HepG2 (cell line): ENCODE results near the gene TIFAB. TPM values are rescaled to one million over a fixed set of nuclear protein-coding genes. Genes with fewer than 3 reads are reported as not detected.

ENCODE experiments used
- AGO2 ChIP-seq: fragments of 200-400 bp; formaldehyde crosslinking; optimal IDR thresholded peaks from 2 replicates; pipeline ENCODE3; 2017; ENCODE audit warnings: mild to moderate bottlenecking, low read depth, low read length, moderate library complexity
- CENPX ChIP-seq: sonication (generic); formaldehyde crosslinking; IDR thresholded peaks from 2 replicates; pipeline ENCODE4 v1.9.0; 2021; ENCODE audit warnings: mild to moderate bottlenecking, missing genetic modification reagents, moderate library complexity
- DNMT1 ChIP-seq: sonication (generic); formaldehyde crosslinking; IDR thresholded peaks from 2 replicates; pipeline ENCODE4 v1.5.1; 2020; ENCODE audit warnings: mild to moderate bottlenecking, missing genetic modification reagents
- ELF1 ChIP-seq: sonication (generic); formaldehyde crosslinking; IDR thresholded peaks from 2 replicates; pipeline ENCODE4 v1.4.0; 2020; ENCODE audit warnings: missing genetic modification reagents
- FOXK2 ChIP-seq: fragments of 450-650 bp; IDR thresholded peaks from 2 replicates; pipeline ENCODE4 v1.6.1; 2016
- GABPA ChIP-seq, 2 experiments: IDR thresholded peaks; 2 replicates each; pipeline ENCODE4 v1.6.1; 2011 to 2016; ENCODE audit warnings: low read depth in 2 of 2, low read length in 1 of 2, missing biosample characterization in 1 of 2, missing genetic modification characterization in 1 of 2
- HHEX ChIP-seq: IDR thresholded peaks from 2 replicates; pipeline ENCODE4 v1.6.1; 2016; ENCODE audit warnings: control low read depth
- KAT8 ChIP-seq: IDR thresholded peaks from 2 replicates; pipeline ENCODE4 v1.6.1; 2016; ENCODE audit warnings: missing genetic modification reagents, missing compliant biosample characterization
- NR2C2 ChIP-seq: sonication (generic); formaldehyde crosslinking; IDR thresholded peaks from 2 replicates; pipeline ENCODE4 v1.4.0; 2020; ENCODE audit warnings: missing genetic modification reagents, mild to moderate bottlenecking, moderate library complexity, borderline replicate concordance
- NR2F6 ChIP-seq, 2 experiments: IDR thresholded peaks; 2 replicates each; pipeline ENCODE4 v1.6.1; 2016; ENCODE audit warnings: antibody characterized with exemption in 1 of 2, mild to moderate bottlenecking in 1 of 2
- PHF8 ChIP-seq: sonication (generic); formaldehyde crosslinking; IDR thresholded peaks from 2 replicates; pipeline ENCODE4 v1.5.0; 2020; ENCODE audit warnings: missing genetic modification reagents
- POLR2G ChIP-seq: fragments of 200-400 bp; formaldehyde crosslinking; IDR thresholded peaks from 2 replicates; pipeline ENCODE4 v1.6.1; 2018; ENCODE audit warnings: mild to moderate bottlenecking, low read depth, low read length, moderate library complexity
- PRPF4 ChIP-seq: fragments of 200-400 bp; formaldehyde crosslinking; IDR thresholded peaks from 2 replicates; pipeline ENCODE4 v1.6.1; 2016; ENCODE audit warnings: low read length, low read depth; ENCODE audit not compliant: poor library complexity, severe bottlenecking
- SMAD1 ChIP-seq: sonication (generic); formaldehyde crosslinking; IDR thresholded peaks from 2 replicates; pipeline ENCODE4 v1.4.0; 2020; ENCODE audit warnings: missing genetic modification reagents, low read depth, mild to moderate bottlenecking, borderline replicate concordance
- THAP11 ChIP-seq: IDR thresholded peaks from 2 replicates; pipeline ENCODE4 v1.6.1; 2016; ENCODE audit warnings: missing biosample characterization, missing genetic modification reagents
- XRCC5 ChIP-seq: fragments of 200-400 bp; formaldehyde crosslinking; optimal IDR thresholded peaks from 2 replicates; pipeline ENCODE3; 2017; ENCODE audit warnings: mild to moderate bottlenecking, low read length
- ZBTB7A ChIP-seq: sonication (generic); formaldehyde crosslinking; IDR thresholded peaks from 2 replicates; pipeline ENCODE4 v1.8.0; 2022; ENCODE audit warnings: mild to moderate bottlenecking, missing genetic modification reagents
- ZBTB7B ChIP-seq: sonication (generic); formaldehyde crosslinking; IDR thresholded peaks from 2 replicates; pipeline ENCODE4 v1.4.0; 2020; ENCODE audit warnings: missing genetic modification reagents
- ZFX ChIP-seq: sonication (generic); formaldehyde crosslinking; IDR thresholded peaks from 2 replicates; pipeline ENCODE4 v1.4.0; 2020; ENCODE audit warnings: mild to moderate bottlenecking, low read depth, missing genetic modification reagents, moderate library complexity
- ZFY ChIP-seq: sonication (generic); formaldehyde crosslinking; IDR thresholded peaks from 2 replicates; pipeline ENCODE4 v1.4.0; 2020; ENCODE audit warnings: missing genetic modification reagents
- ZNF256 ChIP-seq: sonication (generic); formaldehyde crosslinking; conservative IDR thresholded peaks from 2 replicates; pipeline ENCODE4 v1.4.0; 2020; ENCODE audit warnings: missing genetic modification reagents
- ZNF333 ChIP-seq: sonication (generic); formaldehyde crosslinking; IDR thresholded peaks from 2 replicates; pipeline ENCODE4 v1.4.0; 2020; ENCODE audit warnings: mild to moderate bottlenecking, missing genetic modification reagents, borderline replicate concordance
- ZNF335 ChIP-seq: sonication (generic); formaldehyde crosslinking; IDR thresholded peaks from 2 replicates; pipeline ENCODE4 v1.4.0; 2020; ENCODE audit warnings: missing genetic modification reagents
- ZNF660 ChIP-seq: sonication (generic); formaldehyde crosslinking; IDR thresholded peaks from 2 replicates; pipeline ENCODE4 v1.5.1; 2020; ENCODE audit warnings: mild to moderate bottlenecking, low read depth, missing genetic modification reagents, borderline replicate concordance
- ZNF841 ChIP-seq: sonication (generic); formaldehyde crosslinking; IDR thresholded peaks from 2 replicates; pipeline ENCODE4 v1.8.1; 2023; ENCODE audit warnings: missing genetic modification reagents, borderline replicate concordance
- polyA plus RNA-seq, 8 experiments: library from polyadenylated mRNA; depleted of rRNA in 3 of 8; stranded (reverse) in 7 of 8; unstranded in 1 of 8; fragments of >200 nt; fragmentation: Illumina TruSeq in 4 of 8; extraction: Trizol in 4 of 8; gene quantifications; 2 replicates each; pipeline versions ENCODE4 v1.2.1 to v1.2.3, GENCODE V29; 2011 to 2016; ENCODE audit warnings: low read depth in 4 of 8, missing spikeins in 1 of 8, mixed read lengths in 1 of 8; ENCODE audit not compliant: insufficient read depth in 1 of 8
- total RNA-seq, 5 experiments: library from RNA; depleted of rRNA; stranded (reverse); fragments of >200 nt; fragmentation: Illumina TruSeq; extraction: Trizol; gene quantifications; 2 replicates each; pipeline ENCODE4 v1.2.3, GENCODE V29; 2016; ENCODE audit warnings: low read depth in 1 of 5
- TF ChIP-seq, protein P1 (sequence below): conservative IDR thresholded peaks from 2 replicates; pipeline ENCODE4 v1.6.1; 2018; ENCODE audit warnings: missing genetic modification reagents
- TF ChIP-seq, protein P2 (sequence below): sonication (generic); formaldehyde crosslinking; IDR thresholded peaks from 2 replicates; pipeline ENCODE4 v1.8.0; 2022; ENCODE audit warnings: mild to moderate bottlenecking, missing genetic modification reagents; ENCODE audit not compliant: insufficient replicate concordance
- TF ChIP-seq, protein P3 (sequence below): fragments of 450-650 bp; IDR thresholded peaks from 2 replicates; pipeline ENCODE4 v1.6.1; 2016

TIFAB gene
- total and polyA plus RNA-seq, 2 of the 13 experiments (the other 11 are each of a cell fraction or from before 2014, with no cell fraction given), result not detected

DNA sequence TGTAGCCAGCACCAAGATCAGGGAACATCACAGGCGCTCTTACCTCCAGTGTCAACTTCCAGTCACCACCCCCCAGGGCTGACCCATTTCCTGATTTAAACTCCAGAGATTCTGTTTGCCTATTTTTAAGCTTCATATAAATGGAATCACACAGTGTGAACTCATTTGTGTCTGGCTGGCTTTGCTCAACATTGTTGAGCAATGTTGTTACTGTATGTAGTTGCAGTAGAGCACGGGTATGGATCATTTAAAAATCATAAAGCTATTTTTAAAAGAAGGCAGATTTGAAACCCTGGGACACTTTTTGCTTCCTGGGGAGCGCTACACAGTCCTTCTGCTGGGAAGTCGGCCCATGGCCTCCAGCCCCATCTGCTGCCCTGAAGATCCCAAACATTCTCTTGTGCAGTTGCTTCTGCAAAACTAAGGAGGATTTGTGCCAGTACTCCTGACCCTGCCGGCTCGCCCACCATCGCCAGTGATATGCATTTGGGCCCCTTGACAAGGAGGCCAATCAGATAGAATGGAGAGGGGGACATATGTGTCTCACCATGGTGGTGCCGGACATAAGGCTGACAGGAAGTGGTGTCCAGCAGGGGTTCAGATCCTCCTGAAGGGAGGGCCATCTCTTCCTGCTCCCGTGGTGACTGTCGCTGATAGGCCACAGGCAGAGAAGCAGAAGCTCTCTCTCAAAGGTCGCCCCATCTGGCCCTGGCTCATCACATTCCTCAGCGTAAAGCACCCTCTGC lies 18.3 kb downstream of the TIFAB start (continued):
- TF ChIP-seq, protein P1, sequence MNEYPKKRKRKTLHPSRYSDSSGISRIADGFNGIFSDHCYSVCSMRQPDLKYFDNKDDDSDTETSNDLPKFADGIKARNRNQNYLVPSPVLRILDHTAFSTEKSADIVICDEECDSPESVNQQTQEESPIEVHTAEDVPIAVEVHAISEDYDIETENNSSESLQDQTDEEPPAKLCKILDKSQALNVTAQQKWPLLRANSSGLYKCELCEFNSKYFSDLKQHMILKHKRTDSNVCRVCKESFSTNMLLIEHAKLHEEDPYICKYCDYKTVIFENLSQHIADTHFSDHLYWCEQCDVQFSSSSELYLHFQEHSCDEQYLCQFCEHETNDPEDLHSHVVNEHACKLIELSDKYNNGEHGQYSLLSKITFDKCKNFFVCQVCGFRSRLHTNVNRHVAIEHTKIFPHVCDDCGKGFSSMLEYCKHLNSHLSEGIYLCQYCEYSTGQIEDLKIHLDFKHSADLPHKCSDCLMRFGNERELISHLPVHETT (CRISPR knock-in tag), result no peak
- TF ChIP-seq ZBTB7A (no peak), PRPF4 (no peak), POLR2G (peak; percentile 59), ZNF333 (CRISPR knock-in tag) (no peak), ZBTB7B (no peak; the same call in 1 of the 2 replicates), HHEX (CRISPR knock-in tag) (no peak), SMAD1 (no peak), THAP11 (peak; percentile 23; the same call in 1 of the 2 replicates), NR2F6 (IDR thresholded peaks at IDR 0.05) (no peak), NR2F6 (CRISPR knock-in tag; IDR thresholded peaks at IDR 0.05) (0 out of 2 replicates have a peak, but pooled peaks have one; percentile 22), AGO2 (no peak), CENPX (no peak), ZNF660 (no peak), ZFX (CRISPR knock-in tag) (peak; percentile 48; the same call in 1 of the 2 replicates), FOXK2 (no peak), PHF8 (CRISPR knock-in tag) (peak; percentile 59), NR2C2 (CRISPR knock-in tag) (no peak), DNMT1 (CRISPR knock-in tag) (no peak), ZNF256 (no peak), ZFY (CRISPR knock-in tag) (peak; percentile 52; the same call in 1 of the 2 replicates), ZNF841 (no peak), GABPA (IDR thresholded peaks at IDR 0.05; ENCODE audit: low read depth, low read length) (peak; percentile 51), GABPA (CRISPR knock-in tag; IDR thresholded peaks at IDR 0.05; ENCODE audit: low read depth) (peak; percentile 67), ELF1 (CRISPR knock-in tag) (peak; percentile 46), KAT8 (CRISPR knock-in tag) (peak; percentile 47; the same call in 1 of the 2 replicates), XRCC5 (peak; percentile 31), ZNF335 (no peak)
- TF ChIP-seq, protein P2, sequence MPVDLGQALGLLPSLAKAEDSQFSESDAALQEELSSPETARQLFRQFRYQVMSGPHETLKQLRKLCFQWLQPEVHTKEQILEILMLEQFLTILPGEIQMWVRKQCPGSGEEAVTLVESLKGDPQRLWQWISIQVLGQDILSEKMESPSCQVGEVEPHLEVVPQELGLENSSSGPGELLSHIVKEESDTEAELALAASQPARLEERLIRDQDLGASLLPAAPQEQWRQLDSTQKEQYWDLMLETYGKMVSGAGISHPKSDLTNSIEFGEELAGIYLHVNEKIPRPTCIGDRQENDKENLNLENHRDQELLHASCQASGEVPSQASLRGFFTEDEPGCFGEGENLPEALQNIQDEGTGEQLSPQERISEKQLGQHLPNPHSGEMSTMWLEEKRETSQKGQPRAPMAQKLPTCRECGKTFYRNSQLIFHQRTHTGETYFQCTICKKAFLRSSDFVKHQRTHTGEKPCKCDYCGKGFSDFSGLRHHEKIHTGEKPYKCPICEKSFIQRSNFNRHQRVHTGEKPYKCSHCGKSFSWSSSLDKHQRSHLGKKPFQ (CRISPR knock-in tag), result no peak
- TF ChIP-seq, protein P3, sequence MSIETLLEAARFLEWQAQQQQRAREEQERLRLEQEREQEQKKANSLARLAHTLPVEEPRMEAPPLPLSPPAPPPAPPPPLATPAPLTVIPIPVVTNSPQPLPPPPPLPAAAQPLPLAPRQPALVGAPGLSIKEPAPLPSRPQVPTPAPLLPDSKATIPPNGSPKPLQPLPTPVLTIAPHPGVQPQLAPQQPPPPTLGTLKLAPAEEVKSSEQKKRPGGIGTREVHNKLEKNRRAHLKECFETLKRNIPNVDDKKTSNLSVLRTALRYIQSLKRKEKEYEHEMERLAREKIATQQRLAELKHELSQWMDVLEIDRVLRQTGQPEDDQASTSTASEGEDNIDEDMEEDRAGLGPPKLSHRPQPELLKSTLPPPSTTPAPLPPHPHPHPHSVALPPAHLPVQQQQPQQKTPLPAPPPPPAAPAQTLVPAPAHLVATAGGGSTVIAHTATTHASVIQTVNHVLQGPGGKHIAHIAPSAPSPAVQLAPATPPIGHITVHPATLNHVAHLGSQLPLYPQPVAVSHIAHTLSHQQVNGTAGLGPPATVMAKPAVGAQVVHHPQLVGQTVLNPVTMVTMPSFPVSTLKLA, result no peak
